Measurements from ENCODE around the gene BICDL1.

GRCh38 chr12:120037851-120038250 lies 48.8 kb downstream of the BICDL1 start:
- no peak for TF ChIP-seq CTCF (IDR thresholded peaks at IDR 0.05)
- no peak for TF ChIP-seq POLR2A (IDR thresholded peaks at IDR 0.05)
